HepG2 (cell line): ENCODE measurements around the gene ESYT1. TPM values are rescaled to one million over a fixed set of nuclear protein-coding genes. Genes with fewer than 3 reads are reported as not detected.
A peak's percentile ranks its signal among the peaks of the same experiment; 100 is the strongest.

Experiments used
- EZH2 ChIP-seq: conservative IDR thresholded peaks from 2 replicates; pipeline ENCODE4 v1.6.1; 2012; ENCODE audit warnings: mild to moderate bottlenecking, low read depth, low read length, moderate library complexity
- GABPB1 ChIP-seq: IDR thresholded peaks from 2 replicates; pipeline ENCODE4 v1.6.1; 2016; ENCODE audit warnings: mild to moderate bottlenecking, missing genetic modification reagents, moderate library complexity, missing compliant biosample characterization
- ISX ChIP-seq: sonication (generic); formaldehyde crosslinking; conservative IDR thresholded peaks from 2 replicates; pipeline ENCODE4 v1.5.0; 2020; ENCODE audit warnings: missing genetic modification reagents
- RFX5 ChIP-seq: IDR thresholded peaks from 2 replicates; pipeline ENCODE4 v1.6.1; 2011; ENCODE audit warnings: low read depth, low read length, improper control_type of control experiment
- TEAD3 ChIP-seq: optimal IDR thresholded peaks from 2 replicates; pipeline ENCODE3; 2016; ENCODE audit warnings: borderline replicate concordance
- TIGD3 ChIP-seq: sonication (generic); formaldehyde crosslinking; IDR thresholded peaks from 2 replicates; pipeline ENCODE4 v1.5.1; 2020; ENCODE audit warnings: mild to moderate bottlenecking, missing genetic modification reagents, borderline replicate concordance
- TRIM22 ChIP-seq: fragments of 450-650 bp; IDR thresholded peaks from 2 replicates; pipeline ENCODE4 v1.6.1; 2017
- XBP1 ChIP-seq: sonication (generic); formaldehyde crosslinking; IDR thresholded peaks from 2 replicates; pipeline ENCODE4 v1.5.0; 2020; ENCODE audit warnings: missing genetic modification reagents
- ZGPAT ChIP-seq: IDR thresholded peaks from 2 replicates; pipeline ENCODE4 v1.6.1; 2016; ENCODE audit warnings: mild to moderate bottlenecking
- ZNF138 ChIP-seq: sonication (generic); formaldehyde crosslinking; IDR thresholded peaks from 2 replicates; pipeline ENCODE4 v1.5.0; 2020; ENCODE audit warnings: mild to moderate bottlenecking, low read depth, missing genetic modification reagents
- ZNF276 ChIP-seq: sonication (generic); formaldehyde crosslinking; IDR thresholded peaks from 2 replicates; pipeline ENCODE4 v1.4.0; 2020; ENCODE audit warnings: mild to moderate bottlenecking, low read depth, missing genetic modification reagents
- ZNF280D ChIP-seq: sonication (generic); formaldehyde crosslinking; IDR thresholded peaks from 2 replicates; pipeline ENCODE4 v1.5.1; 2020; ENCODE audit warnings: mild to moderate bottlenecking, missing genetic modification reagents
- ZNF33B ChIP-seq: sonication (generic); formaldehyde crosslinking; IDR thresholded peaks from 2 replicates; pipeline ENCODE4 v1.5.1; 2020; ENCODE audit warnings: mild to moderate bottlenecking, missing genetic modification reagents
- ZNF446 ChIP-seq: sonication (generic); formaldehyde crosslinking; IDR thresholded peaks from 2 replicates; pipeline ENCODE4 v1.5.0; 2020; ENCODE audit warnings: mild to moderate bottlenecking, missing genetic modification reagents
- ZNF513 ChIP-seq: sonication (generic); formaldehyde crosslinking; conservative IDR thresholded peaks from 2 replicates; pipeline ENCODE4 v1.5.0; 2020; ENCODE audit warnings: missing genetic modification reagents
- ZNF720 ChIP-seq: sonication (generic); formaldehyde crosslinking; IDR thresholded peaks from 2 replicates; pipeline ENCODE4 v1.4.0; 2020; ENCODE audit warnings: missing genetic modification reagents
- ZNF788 ChIP-seq: sonication (generic); formaldehyde crosslinking; IDR thresholded peaks from 2 replicates; pipeline ENCODE4 v1.5.0; 2020; ENCODE audit warnings: mild to moderate bottlenecking, missing genetic modification reagents, borderline replicate concordance
- ZSCAN25 ChIP-seq: sonication (generic); formaldehyde crosslinking; IDR thresholded peaks from 2 replicates; pipeline ENCODE4 v1.8.0; 2022; ENCODE audit warnings: mild to moderate bottlenecking, missing genetic modification reagents
- polyA plus RNA-seq, 8 experiments: library from polyadenylated mRNA; depleted of rRNA in 3 of 8; stranded (reverse) in 7 of 8; unstranded in 1 of 8; fragments of >200 nt; fragmentation: Illumina TruSeq in 4 of 8; extraction: Trizol in 4 of 8; gene quantifications; 2 replicates each; pipeline versions ENCODE4 v1.2.1 to v1.2.3, GENCODE V29; 2011 to 2016; ENCODE audit warnings: low read depth in 4 of 8, missing spikeins in 1 of 8, mixed read lengths in 1 of 8; ENCODE audit not compliant: insufficient read depth in 1 of 8
- total RNA-seq, 5 experiments: library from RNA; depleted of rRNA; stranded (reverse); fragments of >200 nt; fragmentation: Illumina TruSeq; extraction: Trizol; gene quantifications; 2 replicates each; pipeline ENCODE4 v1.2.3, GENCODE V29; 2016; ENCODE audit warnings: low read depth in 1 of 5

ESYT1 gene
- total and polyA plus RNA-seq, 2 of the 13 experiments (the other 11 are each of a cell fraction or from before 2014, with no cell fraction given) = 66.9 to 71.0 TPM

GRCh38 chr12:56078931-56079722 is 48.9 kb upstream of the ESYT1 start (continued):
- TF ChIP-seq ZNF276 (CRISPR knock-in tag) (peak; percentile 53; the same call in 1 of the 2 replicates), TEAD3 (CRISPR knock-in tag) (peak; percentile 43), ZNF33B (no peak), XBP1 (CRISPR knock-in tag) (no peak), ZGPAT (CRISPR knock-in tag) (peak; percentile 71; the same call in 1 of the 2 replicates), ZNF720 (no peak), ZNF138 (CRISPR knock-in tag) (no peak), ZSCAN25 (CRISPR knock-in tag) (peak; percentile 56), TRIM22 (no peak), TIGD3 (CRISPR knock-in tag) (no peak), ZNF446 (CRISPR knock-in tag) (no peak), EZH2 (no peak), ZNF513 (no peak), GABPB1 (peak; percentile 66; the same call in 1 of the 2 replicates), ZNF280D (CRISPR knock-in tag) (peak; percentile 68; the same call in 1 of the 2 replicates), ISX (no peak), RFX5 (no peak), ZNF788 (CRISPR knock-in tag) (0 out of 2 replicates have a peak, but pooled peaks have one; percentile 28)
